HepG2 (cell line): ENCODE measurements around the gene SLC44A4. TPM values are rescaled to one million over a fixed set of nuclear protein-coding genes. Genes with fewer than 3 reads are reported as not detected.

Experiments
- BRF2 ChIP-seq: sonication (generic); formaldehyde crosslinking; IDR thresholded peaks from 2 replicates; pipeline ENCODE4 v1.8.1; 2022; ENCODE audit warnings: mild to moderate bottlenecking, missing genetic modification reagents
- GTF2F1 ChIP-seq: fragments of 150-350 bp; IDR thresholded peaks from 2 replicates; pipeline ENCODE4 v1.6.1; 2014; ENCODE audit warnings: low read length
- HDAC2 ChIP-seq: sonication (generic); formaldehyde crosslinking; IDR thresholded peaks from 2 replicates; pipeline ENCODE4 v1.4.0; 2020; ENCODE audit warnings: missing genetic modification reagents
- HDAC6 ChIP-seq: fragments of 200-600 bp; sonication (generic); IDR thresholded peaks from 2 replicates; pipeline ENCODE4 v1.7.0; 2017; ENCODE audit warnings: mild to moderate bottlenecking, antibody characterized with exemption, low read length, low read depth
- HMGXB4 ChIP-seq, 2 experiments: sonication (generic) in 1 of 2; formaldehyde crosslinking in 1 of 2; IDR thresholded peaks; 2 replicates each; pipeline versions ENCODE4 v1.4.0 to v1.6.1; 2018 to 2020; ENCODE audit warnings: missing genetic modification reagents in 2 of 2, borderline replicate concordance in 1 of 2, low read depth in 1 of 2, mild to moderate bottlenecking in 1 of 2, missing biosample characterization in 1 of 2
- JUN ChIP-seq: sonication (generic); formaldehyde crosslinking; IDR thresholded peaks from 2 replicates; pipeline ENCODE4 v1.4.0; 2020; ENCODE audit warnings: mild to moderate bottlenecking, missing genetic modification reagents
- KDM1A ChIP-seq: IDR thresholded peaks from 2 replicates; pipeline ENCODE4 v1.6.1; 2016; ENCODE audit warnings: missing compliant biosample characterization
- MIXL1 ChIP-seq: IDR thresholded peaks from 2 replicates; pipeline ENCODE4 v1.6.1; 2016
- NFE2L1 ChIP-seq: sonication (generic); formaldehyde crosslinking; IDR thresholded peaks from 2 replicates; pipeline ENCODE4 v1.4.0; 2020; ENCODE audit warnings: missing genetic modification reagents, mild to moderate bottlenecking, borderline replicate concordance
- NFYC ChIP-seq: IDR thresholded peaks from 2 replicates; pipeline ENCODE4 v1.6.1; 2016; ENCODE audit warnings: missing genetic modification reagents, missing compliant biosample characterization
- PRPF4 ChIP-seq: fragments of 200-400 bp; formaldehyde crosslinking; IDR thresholded peaks from 2 replicates; pipeline ENCODE4 v1.6.1; 2016; ENCODE audit warnings: low read length, low read depth; ENCODE audit not compliant: poor library complexity, severe bottlenecking
- RARA ChIP-seq: IDR thresholded peaks from 2 replicates; pipeline ENCODE4 v1.6.1; 2016; ENCODE audit warnings: missing genetic modification reagents, missing compliant biosample characterization
- RFX1 ChIP-seq: fragments of 450-650 bp; IDR thresholded peaks from 2 replicates; pipeline ENCODE4 v1.6.1; 2017
- SALL1 ChIP-seq: sonication (generic); formaldehyde crosslinking; IDR thresholded peaks from 2 replicates; pipeline ENCODE4 v1.8.0; 2022; ENCODE audit warnings: mild to moderate bottlenecking, missing genetic modification reagents
- SIN3A ChIP-seq: IDR thresholded peaks from 2 replicates; pipeline ENCODE4 v1.6.1; 2011; ENCODE audit warnings: low read depth, mild to moderate bottlenecking, control low read depth, low read length, borderline replicate concordance
- SOX13 ChIP-seq, 3 experiments: fragments of 450-650 bp in 1 of 3; sonication (generic) in 1 of 3; formaldehyde crosslinking in 1 of 3; IDR thresholded peaks in 2 of 3; conservative IDR thresholded peaks in 1 of 3; 2 replicates each; pipeline versions ENCODE4 v1.5.0 to v1.6.1; 2016 to 2020; ENCODE audit warnings: antibody characterized with exemption in 1 of 3, mild to moderate bottlenecking in 1 of 3, missing compliant biosample characterization in 1 of 3, missing genetic modification reagents in 1 of 3, moderate library complexity in 1 of 3
- TEAD3 ChIP-seq: optimal IDR thresholded peaks from 2 replicates; pipeline ENCODE3; 2016; ENCODE audit warnings: borderline replicate concordance
- ZMAT3 ChIP-seq: sonication (generic); formaldehyde crosslinking; conservative IDR thresholded peaks from 2 replicates; pipeline ENCODE4 v1.7.0; 2021; ENCODE audit warnings: missing genetic modification reagents
- ZMYM2 ChIP-seq: sonication (generic); formaldehyde crosslinking; IDR thresholded peaks from 2 replicates; pipeline ENCODE4 v1.8.0; 2022; ENCODE audit warnings: mild to moderate bottlenecking, missing genetic modification reagents
- ZNF230 ChIP-seq: sonication (generic); formaldehyde crosslinking; IDR thresholded peaks from 2 replicates; pipeline ENCODE4 v1.4.0; 2020; ENCODE audit warnings: mild to moderate bottlenecking, missing genetic modification reagents
- ZNF367 ChIP-seq: sonication (generic); formaldehyde crosslinking; IDR thresholded peaks from 2 replicates; pipeline ENCODE4 v1.4.0; 2020; ENCODE audit warnings: missing genetic modification reagents, borderline replicate concordance
- ZNF451 ChIP-seq: sonication (generic); formaldehyde crosslinking; IDR thresholded peaks from 2 replicates; pipeline ENCODE4 v1.5.0; 2020; ENCODE audit warnings: mild to moderate bottlenecking, missing genetic modification reagents
- ZNF468 ChIP-seq: sonication (generic); formaldehyde crosslinking; IDR thresholded peaks from 2 replicates; pipeline ENCODE4 v1.8.0; 2022; ENCODE audit warnings: mild to moderate bottlenecking, moderate library complexity, missing genetic modification reagents
- ZNF570 ChIP-seq: sonication (generic); formaldehyde crosslinking; IDR thresholded peaks from 2 replicates; pipeline ENCODE4 v1.4.0; 2020; ENCODE audit warnings: mild to moderate bottlenecking, missing genetic modification reagents, borderline replicate concordance
- ZNF605 ChIP-seq: sonication (generic); formaldehyde crosslinking; IDR thresholded peaks from 2 replicates; pipeline ENCODE4 v1.8.0; 2022; ENCODE audit warnings: mild to moderate bottlenecking, missing genetic modification reagents
- ZNF619 ChIP-seq: sonication (generic); formaldehyde crosslinking; IDR thresholded peaks from 2 replicates; pipeline ENCODE4 v1.4.0; 2020; ENCODE audit warnings: mild to moderate bottlenecking, missing genetic modification reagents
- ZNF737 ChIP-seq: sonication (generic); formaldehyde crosslinking; IDR thresholded peaks from 2 replicates; pipeline ENCODE4 v1.5.0; 2020; ENCODE audit warnings: missing genetic modification reagents, mild to moderate bottlenecking, borderline replicate concordance
- ZNF740 ChIP-seq: sonication (generic); formaldehyde crosslinking; IDR thresholded peaks from 2 replicates; pipeline ENCODE4 v1.4.0; 2020; ENCODE audit warnings: missing genetic modification reagents
- ZSCAN12 ChIP-seq: sonication (generic); formaldehyde crosslinking; IDR thresholded peaks from 2 replicates; pipeline ENCODE4 v1.9.0; 2021; ENCODE audit warnings: mild to moderate bottlenecking, missing genetic modification reagents
- polyA plus RNA-seq, 8 experiments: library from polyadenylated mRNA; depleted of rRNA in 3 of 8; stranded (reverse) in 7 of 8; unstranded in 1 of 8; fragments of >200 nt; fragmentation: Illumina TruSeq in 4 of 8; extraction: Trizol in 4 of 8; gene quantifications; 2 replicates each; pipeline versions ENCODE4 v1.2.1 to v1.2.3, GENCODE V29; 2011 to 2016; ENCODE audit warnings: low read depth in 4 of 8, missing spikeins in 1 of 8, mixed read lengths in 1 of 8; ENCODE audit not compliant: insufficient read depth in 1 of 8
- total RNA-seq, 5 experiments: library from RNA; depleted of rRNA; stranded (reverse); fragments of >200 nt; fragmentation: Illumina TruSeq; extraction: Trizol; gene quantifications; 2 replicates each; pipeline ENCODE4 v1.2.3, GENCODE V29; 2016; ENCODE audit warnings: low read depth in 1 of 5

Gene SLC44A4
- total and polyA plus RNA-seq, 2 of the 13 experiments (the other 11 are each of a cell fraction or from before 2014, with no cell fraction given) = 3.5 to 5.9 TPM

- TF ChIP-seq SOX13 (IDR thresholded peaks at IDR 0.05) (no peak), SOX13 (CRISPR knock-in tag; conservative IDR thresholded peaks at IDR 0.05 in 1 of 2, IDR thresholded peaks at IDR 0.05 in 1 of 2) (peak in 1 of 2 experiments; percentile 7; a peak in 1 of 4 replicates), ZNF570 (CRISPR knock-in tag) (no peak), RFX1 (no peak), PRPF4 (no peak), ZMAT3 (no peak), MIXL1 (CRISPR knock-in tag) (0 out of 2 replicates have a peak, but pooled peaks have one; percentile 34), SIN3A (no peak; the same call in 1 of the 2 replicates), ZNF737 (no peak), HDAC6 (no peak), ZNF605 (CRISPR knock-in tag) (peak; percentile 79), ZNF468 (CRISPR knock-in tag) (no peak), ZMYM2 (CRISPR knock-in tag) (no peak), RARA (CRISPR knock-in tag) (peak; percentile 50; the same call in 1 of the 2 replicates), JUN (CRISPR knock-in tag) (peak; percentile 43; the same call in 1 of the 2 replicates), ZNF451 (CRISPR knock-in tag) (no peak), HMGXB4 (CRISPR knock-in tag; IDR thresholded peaks at IDR 0.05; ENCODE audit: borderline replicate concordance in 1 of 2, low read depth in 1 of 2) (no peak; a peak in 1 of 4 replicates), ZNF230 (CRISPR knock-in tag) (0 out of 2 replicates have a peak, but pooled peaks have one; percentile 22), ZSCAN12 (CRISPR knock-in tag) (peak; percentile 36; the same call in 1 of the 2 replicates), TEAD3 (CRISPR knock-in tag) (no peak), ZNF367 (CRISPR knock-in tag) (no peak), SALL1 (CRISPR knock-in tag) (peak; percentile 56), NFE2L1 (CRISPR knock-in tag) (0 out of 2 replicates have a peak, but pooled peaks have one; percentile 36), ZNF619 (CRISPR knock-in tag) (no peak), ZNF740 (CRISPR knock-in tag) (no peak), GTF2F1 (0 out of 2 replicates have a peak, but pooled peaks have one; percentile 40), NFYC (CRISPR knock-in tag) (no peak), KDM1A (no peak), BRF2 (CRISPR knock-in tag) (no peak), HDAC2 (peak; percentile 11; the same call in 1 of the 2 replicates)
These were observed 56.6 kb downstream of the SLC44A4 start (continued) for GRCh38 chr6:31822036-31822821.
